ENCODE measurements around the gene PSMD11. TPM values are rescaled to one million over a fixed set of nuclear protein-coding genes. Genes with fewer than 3 reads are reported as not detected.

The PSMD11 gene
- total RNA-seq, 1 experiment from 2014 or later, result 169 TPM

GRCh38 chr17:32461853-32462617 lies 17.7 kb downstream of the PSMD11 start:
- H3K23ac ChIP-seq (ENCODE audit: insufficient read length, low read depth, low read length), result no peak overlapping the region
- H3K9me3 Mint-ChIP-seq, result no peaks in the 10 kb centered on the region; a peak in 1 of 5 replicates
- no peak overlapping the region for H3T11ph ChIP-seq (ENCODE audit: low read length)
- H4K5ac ChIP-seq (ENCODE audit: insufficient read length, low read depth, low read length), result no peak overlapping the region
- H3K18ac ChIP-seq (ENCODE audit: insufficient read length, low read depth, low read length), result no peak overlapping the region
- no peaks in the 10 kb centered on the region for H3K27me3 Mint-ChIP-seq (ENCODE audit: low read depth)
- DNase-seq, result peak; percentile 66
- peak; percentile 77 for TF ChIP-seq CTCF (conservative IDR thresholded peaks at IDR 0.05)
- H4K20me1 ChIP-seq (ENCODE audit: control insufficient read depth, insufficient read depth, insufficient read length), result no peaks in the 10 kb centered on the region
- peaks cover 4% of the 10 kb centered on the region; the same call in 1 of the 2 replicates for H3K79me2 ChIP-seq (ENCODE audit: insufficient read depth, low read length)
- no peak overlapping the region for H2BK15ac ChIP-seq (ENCODE audit: low read depth, low read length)
- no peak overlapping the region for H3K56ac ChIP-seq (ENCODE audit: insufficient read length, low read depth, low read length)
- no peak overlapping the region for H3K27ac ChIP-seq (ENCODE audit: insufficient read length, low read depth, low read length)
- no peaks in the 10 kb centered on the region for H3K23me2 ChIP-seq (ENCODE audit: insufficient read length, low read depth, low read length, poor library complexity, severe bottlenecking)
- no peak overlapping the region for H2BK20ac ChIP-seq (ENCODE audit: low read depth, low read length, poor library complexity, severe bottlenecking)
- H3K27ac Mint-ChIP-seq, result peak overlapping the region in 1 of 3 experiments; percentile 65; a peak in 2 of 7 replicates
- H2AK5ac ChIP-seq (ENCODE audit: insufficient read length, low read length), result no peak overlapping the region
- H3K4me1 ChIP-seq (ENCODE audit: insufficient read depth, low read length), result no peaks in the 10 kb centered on the region
- no peak overlapping the region for H2BK120ac ChIP-seq (ENCODE audit: low read depth, low read length, poor library complexity, severe bottlenecking)
- H3K4me3 Mint-ChIP-seq, result no peak overlapping the region
- H3K4me1 Mint-ChIP-seq, result peaks cover 0 to 3% of the 10 kb centered on the region in 2 experiments; a peak in 1 of 4 replicates
- no peak overlapping the region for H2BK12ac ChIP-seq (ENCODE audit: insufficient read length, low read depth, low read length)
- no peak overlapping the region for H3K9ac ChIP-seq (ENCODE audit: extremely low read depth, insufficient read length, low read length)
- no peak overlapping the region for H2AFZ ChIP-seq (ENCODE audit: low read length)
- no CpG with 5 or more reads among the region's 1 CpG for whole genome bisulfite sequencing (ENCODE audit: extremely low coverage, insufficient read length, low lambda C conversion rate)
- no peak overlapping the region for H3K4me2 ChIP-seq (ENCODE audit: insufficient read depth, insufficient read length, low read length)
- H3K9me3 ChIP-seq (ENCODE audit: control insufficient read depth, low read depth, low read length), result no peaks in the 10 kb centered on the region
- H4K8ac ChIP-seq (replicated peaks; ENCODE audit: insufficient read length, low read depth, low read length), result no peak overlapping the region
- no peak overlapping the region for H3K14ac ChIP-seq (ENCODE audit: insufficient read depth, low read length)
- H3K27me3 ChIP-seq (ENCODE audit: insufficient read depth, low read length), result no peaks in the 10 kb centered on the region
- H3K36me3 Mint-ChIP-seq (ENCODE audit: insufficient read depth in 1 of 3, low read depth in 3 of 3), result peaks cover 47 to 86% (median 60%) of the 10 kb centered on the region in 3 experiments
- no peak overlapping the region for H3K4ac ChIP-seq (ENCODE audit: low read depth, low read length)
- no peak overlapping the region for H2BK5ac ChIP-seq (ENCODE audit: insufficient read length, low read length)
- peaks cover 3% of the 10 kb centered on the region for H3K79me1 ChIP-seq (ENCODE audit: insufficient read depth, low read depth, low read length, poor library complexity, severe bottlenecking)
- no peak overlapping the region for H4K91ac ChIP-seq (ENCODE audit: insufficient read length, low read depth, low read length)
